GM21390 (cell line): ENCODE measurements around the gene LHFPL6.

Experiments
- ATAC-seq: cut with Tn5 transposase; IDR thresholded peaks from one replicate; pipeline ENCODE4 v1.9.1; 2021; ENCODE audit not compliant: unreplicated experiment

Gene LHFPL6

GRCh38 chr13:39318161-39318560, 284.8 kb downstream of the LHFPL6 start:
- no peak for ATAC-seq

GRCh38 chr13:39317291-39317690, 285.7 kb downstream of the LHFPL6 start:
- no peak for ATAC-seq

- no peak for ATAC-seq
Measured at GRCh38 chr13:39315796-39316195, 287.2 kb downstream of the LHFPL6 start.

GRCh38 chr13:39313721-39314120, 289.3 kb downstream of the LHFPL6 start:
- no peak for ATAC-seq

GRCh38 chr13:39312596-39312995, 290.4 kb downstream of the LHFPL6 start:
- no peak for ATAC-seq

- no peak for ATAC-seq
Measured at GRCh38 chr13:39311619-39312018, 291.4 kb downstream of the LHFPL6 start.

GRCh38 chr13:39310961-39311360, 292.0 kb downstream of the LHFPL6 start:
- no peak for ATAC-seq

- peak; percentile 91 for ATAC-seq
Measured at GRCh38 chr13:39306639-39307589, 296.1 kb downstream of the LHFPL6 start.

GRCh38 chr13:39302820-39303219, 300.2 kb downstream of the LHFPL6 start:
- no peak for ATAC-seq

- no peak for ATAC-seq
Measured at GRCh38 chr13:39298951-39299350, 304.0 kb downstream of the LHFPL6 start.

- no peak for ATAC-seq
Measured at GRCh38 chr13:39297664-39298171, 305.3 kb downstream of the LHFPL6 start.

GRCh38 chr13:39297023-39297422, 306.0 kb downstream of the LHFPL6 start:
- no peak for ATAC-seq

- ATAC-seq: no peak
Measured at GRCh38 chr13:39296193-39296592, 306.8 kb downstream of the LHFPL6 start.
